Fibroblast of lung (primary cell): ENCODE measurements around the gene MYH15. TPM values are rescaled to one million over a fixed set of nuclear protein-coding genes. Genes with fewer than 3 reads are reported as not detected.

ENCODE experiments used
- DNase-seq, 2 donors: peaks; one replicate each; pipeline versions ENCODE4 v3.0.0 to v3.0.0-alpha.2; 2010; ENCODE audit warnings: low read depth in 2 of 2
- H2AFZ ChIP-seq: 2 replicates; pipeline ENCODE4 v1.5.1; 2012; ENCODE audit warnings: low read length, control low read depth, inconsistent platforms
- H3K27ac ChIP-seq: 2 replicates; pipeline ENCODE4 v1.5.1; 2011; ENCODE audit warnings: low read length, control low read depth; ENCODE audit not compliant: insufficient read depth
- H3K27me3 ChIP-seq: 2 replicates; pipeline ENCODE4 v1.5.1; 2011; ENCODE audit warnings: mild to moderate bottlenecking, low read length; ENCODE audit not compliant: control insufficient read depth, insufficient read depth
- H3K36me3 ChIP-seq: 2 replicates; pipeline ENCODE4 v1.5.1; 2011; ENCODE audit warnings: low read length; ENCODE audit not compliant: control insufficient read depth, insufficient read depth
- H3K4me1 ChIP-seq: 2 replicates; pipeline ENCODE4 v1.5.1; 2011; ENCODE audit warnings: low read length; ENCODE audit not compliant: control insufficient read depth, insufficient read depth; ENCODE audit errors: extremely low read depth
- H3K4me2 ChIP-seq: 2 replicates; pipeline ENCODE4 v1.5.1; 2011; ENCODE audit warnings: low read length, control low read depth; ENCODE audit not compliant: insufficient read depth; ENCODE audit errors: extremely low read depth
- H3K4me3 ChIP-seq, 4 experiments: fragments of 200-600 bp in 1 of 4; sonication (generic) in 1 of 4; replicated peaks in 1 of 4; 2 replicates each; pipeline ENCODE4 v1.5.1; 2011 to 2016; ENCODE audit warnings: low read length in 4 of 4, low read depth in 3 of 4, mild to moderate bottlenecking in 3 of 4, control low read depth in 2 of 4, inconsistent platforms in 1 of 4, mixed read lengths in 1 of 4; ENCODE audit not compliant: insufficient read depth in 1 of 4; ENCODE audit errors: control extremely low read depth in 1 of 4
- H3K79me2 ChIP-seq: 2 replicates; pipeline ENCODE4 v1.5.1; 2012; ENCODE audit warnings: mild to moderate bottlenecking, low read length, inconsistent platforms; ENCODE audit not compliant: control insufficient read depth, insufficient read depth
- H3K9ac ChIP-seq: 2 replicates; pipeline ENCODE4 v1.5.1; 2011; ENCODE audit warnings: mild to moderate bottlenecking, low read length, control low read depth; ENCODE audit not compliant: insufficient read depth
- H3K9me3 ChIP-seq: 2 replicates; pipeline ENCODE4 v1.5.1; 2012; ENCODE audit warnings: low read depth, low read length; ENCODE audit not compliant: control insufficient read depth, insufficient read depth
- H4K20me1 ChIP-seq: 2 replicates; pipeline ENCODE4 v1.5.1; 2011; ENCODE audit warnings: low read length; ENCODE audit not compliant: control insufficient read depth, insufficient read depth; ENCODE audit errors: extremely low read depth
- CTCF ChIP-seq, 2 donors: IDR thresholded peaks in 1 of 2; conservative IDR thresholded peaks in 1 of 2; 1 replicate in 1 of 2; 2 replicates in 1 of 2; pipeline ENCODE4 v1.5.1; 2011 to 2012; ENCODE audit warnings: low read length in 2 of 2, control low read depth in 1 of 2, inconsistent platforms in 1 of 2, low read depth in 1 of 2, mild to moderate bottlenecking in 1 of 2
- EZH2 ChIP-seq: IDR thresholded peaks from 2 replicates; pipeline ENCODE4 v1.5.1; 2012; ENCODE audit warnings: low read length, control low read depth, mild to moderate bottlenecking; ENCODE audit errors: missing control alignments
- polyA plus RNA-seq, 2 donors: library from polyadenylated mRNA; depleted of rRNA in 1 of 2; stranded (reverse) in 1 of 2; unstranded in 1 of 2; fragments of >200 nt; gene quantifications; 2 replicates each; pipeline ENCODE4 v1.2.1, GENCODE V29; 2011 to 2012; ENCODE audit warnings: missing spikeins in 1 of 2
- total RNA-seq: library from RNA; depleted of rRNA; stranded (reverse); fragments of >200 nt; gene quantifications from 2 replicates; pipeline ENCODE4 v1.2.1, GENCODE V29; 2014

MYH15 gene
- total and polyA plus RNA-seq, 2 donors (not counting 1 experiment from before 2014, with no cell fraction given), result 0.05 to 0.17 TPM

DNA sequence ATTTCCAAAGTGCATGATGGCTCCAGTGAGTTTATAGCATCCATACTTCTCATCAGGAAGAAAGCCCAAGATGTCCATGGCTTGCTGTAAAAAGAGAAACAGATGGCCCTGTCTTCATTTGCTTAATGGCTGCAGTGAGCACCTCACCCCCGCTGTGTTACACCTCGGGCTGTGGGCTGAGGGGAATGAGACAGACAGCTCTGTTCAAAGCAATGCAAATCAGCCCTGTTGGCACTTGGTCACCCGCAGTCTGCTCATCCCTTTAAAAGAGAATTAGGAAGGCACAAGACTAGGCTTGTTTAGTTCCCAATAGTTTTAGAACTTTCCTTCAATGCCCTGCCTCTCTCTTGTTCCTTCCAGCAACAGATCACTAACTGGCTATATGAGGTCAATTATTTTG lies 25.2 kb downstream of the MYH15 start:
- Histone ChIP-seq H3K36me3 (no peaks in the 10 kb centered on the region), H3K27me3 (no peaks in the 10 kb centered on the region), H3K9me3 (no peaks in the 10 kb centered on the region), H3K27ac (no peak overlapping the region), H2AFZ (no peak overlapping the region), H3K9ac (no peak overlapping the region), H3K4me1 (peaks cover 5% of the 10 kb centered on the region), H3K4me2 (no peak overlapping the region), H4K20me1 (no peaks in the 10 kb centered on the region), H3K79me2 (no peaks in the 10 kb centered on the region), H3K4me3 (no peak overlapping the region)
- TF ChIP-seq EZH2 (no peak), CTCF (conservative IDR thresholded peaks at IDR 0.05 in 1 of 2, IDR thresholded peaks at IDR 0.05 in 1 of 2; ENCODE audit: low read depth in 1 of 2, low read length in 2 of 2) (no peak)
- no peak for DNase-seq

- Histone ChIP-seq H3K4me1 (no peaks in the 10 kb centered on the region), H2AFZ (no peak overlapping the region), H3K9ac (no peak overlapping the region), H3K4me2 (no peak overlapping the region), H3K9me3 (no peaks in the 10 kb centered on the region), H3K79me2 (no peaks in the 10 kb centered on the region), H3K36me3 (no peaks in the 10 kb centered on the region), H3K27me3 (no peaks in the 10 kb centered on the region), H3K4me3 (no peak overlapping the region), H4K20me1 (no peaks in the 10 kb centered on the region), H3K27ac (no peak overlapping the region)
- no peak for TF ChIP-seq EZH2
- no peak for TF ChIP-seq CTCF (conservative IDR thresholded peaks at IDR 0.05 in 1 of 2, IDR thresholded peaks at IDR 0.05 in 1 of 2; ENCODE audit: low read depth in 1 of 2, low read length in 2 of 2)
- no peak for DNase-seq
Observed at GRCh38 chr3:108479224-108479623, 31.2 kb downstream of the MYH15 start.

DNA sequence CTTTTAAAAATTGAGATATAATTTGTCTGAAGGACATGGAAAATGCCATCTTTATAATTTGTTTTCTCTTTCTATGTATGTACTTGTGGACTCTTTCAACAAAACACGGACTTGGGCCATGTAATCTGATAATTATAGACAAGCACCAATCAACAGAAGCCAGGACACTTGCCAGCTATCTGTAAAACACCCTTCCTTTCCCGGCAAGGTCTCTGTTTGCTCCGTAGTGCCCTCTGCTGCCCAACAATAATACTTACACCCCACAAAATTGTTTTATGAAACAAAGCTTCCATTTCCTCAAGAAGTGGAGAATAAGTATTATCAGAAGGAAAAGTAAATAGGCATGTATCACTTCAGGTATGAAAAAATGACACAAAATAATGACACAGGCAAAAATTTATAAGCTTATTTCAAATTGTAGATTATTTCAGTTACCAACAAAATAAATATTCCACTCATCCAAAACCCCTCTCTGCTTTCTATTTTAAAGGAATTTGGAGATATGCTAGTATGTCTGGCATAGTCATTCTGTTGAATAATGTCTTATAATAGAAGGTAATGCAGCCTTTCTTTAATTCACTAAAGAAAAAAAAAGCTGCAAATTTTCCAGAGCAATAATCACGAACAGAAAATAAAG lies 32.8 kb downstream of the MYH15 start:
- H2AFZ ChIP-seq, result no peak overlapping the region
- H3K27me3 ChIP-seq, result no peaks in the 10 kb centered on the region
- H4K20me1 ChIP-seq, result no peaks in the 10 kb centered on the region
- H3K9ac ChIP-seq, result no peak overlapping the region
- no peaks in the 10 kb centered on the region for H3K9me3 ChIP-seq
- H3K4me2 ChIP-seq, result no peak overlapping the region
- no peaks in the 10 kb centered on the region for H3K4me1 ChIP-seq
- peak; percentile 79 to 83 for TF ChIP-seq CTCF (conservative IDR thresholded peaks at IDR 0.05 in 1 of 2, IDR thresholded peaks at IDR 0.05 in 1 of 2; ENCODE audit: low read depth in 1 of 2, low read length in 2 of 2)
- TF ChIP-seq EZH2, result no peak
- H3K27ac ChIP-seq, result no peak overlapping the region
- no peaks in the 10 kb centered on the region for H3K79me2 ChIP-seq
- peak; percentile 64 to 80 for DNase-seq
- H3K36me3 ChIP-seq, result no peaks in the 10 kb centered on the region
- H3K4me3 ChIP-seq, result no peak overlapping the region
